ENCODE results near the gene IL34. TPM values are rescaled to one million over a fixed set of nuclear protein-coding genes. Genes with fewer than 3 reads are reported as not detected.

Gene IL34
- total and polyA plus RNA-seq, 2 of the 8 experiments (the other 6 are each of a cell fraction or from before 2014, with no cell fraction given) = 4.6 to 5.6 TPM

DNA sequence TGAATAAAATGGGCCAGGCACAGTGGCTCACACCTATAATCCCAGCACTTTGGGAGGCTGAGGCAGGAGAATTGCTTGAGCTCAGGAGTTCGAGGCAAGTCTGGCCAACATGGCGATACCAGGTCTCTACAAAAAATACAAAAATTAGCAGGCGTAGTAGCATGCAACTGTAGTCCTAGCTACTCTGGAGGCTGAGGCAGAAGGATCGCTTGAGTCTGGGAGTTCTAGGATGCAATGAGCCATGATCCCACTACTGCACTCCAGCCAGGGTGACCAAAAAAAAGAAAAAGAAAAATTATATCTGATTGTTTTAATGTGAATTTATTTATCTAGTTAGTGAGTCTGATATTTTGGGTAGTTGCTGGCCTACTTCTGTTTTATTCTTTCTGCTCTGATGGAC, 7.0 kb downstream of the IL34 start (continued):
- TF ChIP-seq, protein P1, sequence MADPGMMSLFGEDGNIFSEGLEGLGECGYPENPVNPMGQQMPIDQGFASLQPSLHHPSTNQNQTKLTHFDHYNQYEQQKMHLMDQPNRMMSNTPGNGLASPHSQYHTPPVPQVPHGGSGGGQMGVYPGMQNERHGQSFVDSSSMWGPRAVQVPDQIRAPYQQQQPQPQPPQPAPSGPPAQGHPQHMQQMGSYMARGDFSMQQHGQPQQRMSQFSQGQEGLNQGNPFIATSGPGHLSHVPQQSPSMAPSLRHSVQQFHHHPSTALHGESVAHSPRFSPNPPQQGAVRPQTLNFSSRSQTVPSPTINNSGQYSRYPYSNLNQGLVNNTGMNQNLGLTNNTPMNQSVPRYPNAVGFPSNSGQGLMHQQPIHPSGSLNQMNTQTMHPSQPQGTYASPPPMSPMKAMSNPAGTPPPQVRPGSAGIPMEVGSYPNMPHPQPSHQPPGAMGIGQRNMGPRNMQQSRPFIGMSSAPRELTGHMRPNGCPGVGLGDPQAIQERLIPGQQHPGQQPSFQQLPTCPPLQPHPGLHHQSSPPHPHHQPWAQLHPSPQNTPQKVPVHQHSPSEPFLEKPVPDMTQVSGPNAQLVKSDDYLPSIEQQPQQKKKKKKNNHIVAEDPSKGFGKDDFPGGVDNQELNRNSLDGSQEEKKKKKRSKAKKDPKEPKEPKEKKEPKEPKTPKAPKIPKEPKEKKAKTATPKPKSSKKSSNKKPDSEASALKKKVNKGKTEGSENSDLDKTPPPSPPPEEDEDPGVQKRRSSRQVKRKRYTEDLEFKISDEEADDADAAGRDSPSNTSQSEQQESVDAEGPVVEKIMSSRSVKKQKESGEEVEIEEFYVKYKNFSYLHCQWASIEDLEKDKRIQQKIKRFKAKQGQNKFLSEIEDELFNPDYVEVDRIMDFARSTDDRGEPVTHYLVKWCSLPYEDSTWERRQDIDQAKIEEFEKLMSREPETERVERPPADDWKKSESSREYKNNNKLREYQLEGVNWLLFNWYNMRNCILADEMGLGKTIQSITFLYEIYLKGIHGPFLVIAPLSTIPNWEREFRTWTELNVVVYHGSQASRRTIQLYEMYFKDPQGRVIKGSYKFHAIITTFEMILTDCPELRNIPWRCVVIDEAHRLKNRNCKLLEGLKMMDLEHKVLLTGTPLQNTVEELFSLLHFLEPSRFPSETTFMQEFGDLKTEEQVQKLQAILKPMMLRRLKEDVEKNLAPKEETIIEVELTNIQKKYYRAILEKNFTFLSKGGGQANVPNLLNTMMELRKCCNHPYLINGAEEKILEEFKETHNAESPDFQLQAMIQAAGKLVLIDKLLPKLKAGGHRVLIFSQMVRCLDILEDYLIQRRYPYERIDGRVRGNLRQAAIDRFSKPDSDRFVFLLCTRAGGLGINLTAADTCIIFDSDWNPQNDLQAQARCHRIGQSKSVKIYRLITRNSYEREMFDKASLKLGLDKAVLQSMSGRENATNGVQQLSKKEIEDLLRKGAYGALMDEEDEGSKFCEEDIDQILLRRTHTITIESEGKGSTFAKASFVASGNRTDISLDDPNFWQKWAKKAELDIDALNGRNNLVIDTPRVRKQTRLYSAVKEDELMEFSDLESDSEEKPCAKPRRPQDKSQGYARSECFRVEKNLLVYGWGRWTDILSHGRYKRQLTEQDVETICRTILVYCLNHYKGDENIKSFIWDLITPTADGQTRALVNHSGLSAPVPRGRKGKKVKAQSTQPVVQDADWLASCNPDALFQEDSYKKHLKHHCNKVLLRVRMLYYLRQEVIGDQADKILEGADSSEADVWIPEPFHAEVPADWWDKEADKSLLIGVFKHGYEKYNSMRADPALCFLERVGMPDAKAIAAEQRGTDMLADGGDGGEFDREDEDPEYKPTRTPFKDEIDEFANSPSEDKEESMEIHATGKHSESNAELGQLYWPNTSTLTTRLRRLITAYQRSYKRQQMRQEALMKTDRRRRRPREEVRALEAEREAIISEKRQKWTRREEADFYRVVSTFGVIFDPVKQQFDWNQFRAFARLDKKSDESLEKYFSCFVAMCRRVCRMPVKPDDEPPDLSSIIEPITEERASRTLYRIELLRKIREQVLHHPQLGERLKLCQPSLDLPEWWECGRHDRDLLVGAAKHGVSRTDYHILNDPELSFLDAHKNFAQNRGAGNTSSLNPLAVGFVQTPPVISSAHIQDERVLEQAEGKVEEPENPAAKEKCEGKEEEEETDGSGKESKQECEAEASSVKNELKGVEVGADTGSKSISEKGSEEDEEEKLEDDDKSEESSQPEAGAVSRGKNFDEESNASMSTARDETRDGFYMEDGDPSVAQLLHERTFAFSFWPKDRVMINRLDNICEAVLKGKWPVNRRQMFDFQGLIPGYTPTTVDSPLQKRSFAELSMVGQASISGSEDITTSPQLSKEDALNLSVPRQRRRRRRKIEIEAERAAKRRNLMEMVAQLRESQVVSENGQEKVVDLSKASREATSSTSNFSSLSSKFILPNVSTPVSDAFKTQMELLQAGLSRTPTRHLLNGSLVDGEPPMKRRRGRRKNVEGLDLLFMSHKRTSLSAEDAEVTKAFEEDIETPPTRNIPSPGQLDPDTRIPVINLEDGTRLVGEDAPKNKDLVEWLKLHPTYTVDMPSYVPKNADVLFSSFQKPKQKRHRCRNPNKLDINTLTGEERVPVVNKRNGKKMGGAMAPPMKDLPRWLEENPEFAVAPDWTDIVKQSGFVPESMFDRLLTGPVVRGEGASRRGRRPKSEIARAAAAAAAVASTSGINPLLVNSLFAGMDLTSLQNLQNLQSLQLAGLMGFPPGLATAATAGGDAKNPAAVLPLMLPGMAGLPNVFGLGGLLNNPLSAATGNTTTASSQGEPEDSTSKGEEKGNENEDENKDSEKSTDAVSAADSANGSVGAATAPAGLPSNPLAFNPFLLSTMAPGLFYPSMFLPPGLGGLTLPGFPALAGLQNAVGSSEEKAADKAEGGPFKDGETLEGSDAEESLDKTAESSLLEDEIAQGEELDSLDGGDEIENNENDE (IDR thresholded peaks at IDR 0.05; ENCODE audit: insufficient replicate concordance, low read length) = no peak
- no peak for TF ChIP-seq RFX5 (IDR thresholded peaks at IDR 0.05; ENCODE audit: borderline replicate concordance, low read depth, low read length)
- no peak for TF ChIP-seq SAP30 (IDR thresholded peaks at IDR 0.05; ENCODE audit: insufficient read depth, insufficient replicate concordance, low read length)
- TF ChIP-seq, protein P2, sequence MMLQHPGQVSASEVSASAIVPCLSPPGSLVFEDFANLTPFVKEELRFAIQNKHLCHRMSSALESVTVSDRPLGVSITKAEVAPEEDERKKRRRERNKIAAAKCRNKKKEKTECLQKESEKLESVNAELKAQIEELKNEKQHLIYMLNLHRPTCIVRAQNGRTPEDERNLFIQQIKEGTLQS (IDR thresholded peaks at IDR 0.05; ENCODE audit: insufficient read depth, low read depth, low read length) = no peak
- TF ChIP-seq NANOG (IDR thresholded peaks at IDR 0.05; ENCODE audit: insufficient read depth, low read depth, low read length, poor library complexity, severe bottlenecking) = no peak
- no peak for TF ChIP-seq BRCA1 (IDR thresholded peaks at IDR 0.05; ENCODE audit: low read depth, low read length)
- TF ChIP-seq SIRT6 (IDR thresholded peaks at IDR 0.05; ENCODE audit: low read length) = no peak
- TF ChIP-seq BACH1 (IDR thresholded peaks at IDR 0.05; ENCODE audit: low read length) = no peak
- TF ChIP-seq FOSL1 (IDR thresholded peaks at IDR 0.05; ENCODE audit: insufficient read depth, low read depth, low read length) = no peak
- no peak for TF ChIP-seq PHF8 (conservative IDR thresholded peaks at IDR 0.05; ENCODE audit: low read depth, low read length)
- TF ChIP-seq MAFK (IDR thresholded peaks at IDR 0.05; ENCODE audit: low read depth, low read length) = no peak

All from H1 (cell line).